ENCODE data around the gene CACNA1C.

CACNA1C gene

DNA sequence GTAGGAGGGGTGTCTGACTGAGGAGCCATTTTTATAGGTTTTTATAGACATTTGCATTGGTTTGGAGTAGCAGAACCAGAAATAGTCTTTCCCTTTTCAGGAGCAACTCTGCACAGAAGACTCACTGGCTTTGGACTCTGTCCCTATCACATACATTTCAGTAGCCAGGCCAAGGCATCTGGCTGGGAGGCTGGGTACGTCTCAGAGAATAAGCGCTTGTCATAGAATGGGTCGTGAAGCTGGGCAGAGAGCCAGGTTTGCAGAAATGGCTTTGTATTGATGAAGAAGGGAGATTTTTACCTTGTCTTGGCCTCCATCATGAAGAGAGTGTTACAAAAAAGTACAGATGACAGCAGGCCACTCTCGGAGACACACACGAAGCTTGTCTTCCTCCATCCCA, 98.6 kb downstream of the CACNA1C start:
- ATAC-seq (ENCODE audit: insufficient read depth, low read depth), result no peak
- no peaks in the 10 kb centered on the region for H3K9me3 ChIP-seq (ENCODE audit: insufficient read depth, low read length, severe bottlenecking)
- H3K4me1 ChIP-seq (ENCODE audit: insufficient read depth, low read length), result no peaks in the 10 kb centered on the region
- H3K79me2 ChIP-seq (ENCODE audit: insufficient read depth, low read length), result no peaks in the 10 kb centered on the region
- H3K4me2 ChIP-seq (ENCODE audit: insufficient read depth, low read length), result no peak overlapping the region
- peaks cover 23% of the 10 kb centered on the region for H3K27me3 ChIP-seq (ENCODE audit: insufficient read depth, low read length, poor library complexity)
- no peak for TF ChIP-seq EZH2 (IDR thresholded peaks at IDR 0.05; ENCODE audit: borderline replicate concordance, low read depth, low read length, severe bottlenecking)
- TF ChIP-seq, protein P1, sequence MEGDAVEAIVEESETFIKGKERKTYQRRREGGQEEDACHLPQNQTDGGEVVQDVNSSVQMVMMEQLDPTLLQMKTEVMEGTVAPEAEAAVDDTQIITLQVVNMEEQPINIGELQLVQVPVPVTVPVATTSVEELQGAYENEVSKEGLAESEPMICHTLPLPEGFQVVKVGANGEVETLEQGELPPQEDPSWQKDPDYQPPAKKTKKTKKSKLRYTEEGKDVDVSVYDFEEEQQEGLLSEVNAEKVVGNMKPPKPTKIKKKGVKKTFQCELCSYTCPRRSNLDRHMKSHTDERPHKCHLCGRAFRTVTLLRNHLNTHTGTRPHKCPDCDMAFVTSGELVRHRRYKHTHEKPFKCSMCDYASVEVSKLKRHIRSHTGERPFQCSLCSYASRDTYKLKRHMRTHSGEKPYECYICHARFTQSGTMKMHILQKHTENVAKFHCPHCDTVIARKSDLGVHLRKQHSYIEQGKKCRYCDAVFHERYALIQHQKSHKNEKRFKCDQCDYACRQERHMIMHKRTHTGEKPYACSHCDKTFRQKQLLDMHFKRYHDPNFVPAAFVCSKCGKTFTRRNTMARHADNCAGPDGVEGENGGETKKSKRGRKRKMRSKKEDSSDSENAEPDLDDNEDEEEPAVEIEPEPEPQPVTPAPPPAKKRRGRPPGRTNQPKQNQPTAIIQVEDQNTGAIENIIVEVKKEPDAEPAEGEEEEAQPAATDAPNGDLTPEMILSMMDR (IDR thresholded peaks at IDR 0.05; ENCODE audit: borderline replicate concordance, extremely low read depth, low read length, poor library complexity, severe bottlenecking), result no peak
- H3K36me3 ChIP-seq (ENCODE audit: insufficient read depth, low read length), result no peaks in the 10 kb centered on the region
- no peak overlapping the region for H3K9ac ChIP-seq (ENCODE audit: low read depth, low read length)
- no peak overlapping the region for H3K27ac ChIP-seq (ENCODE audit: low read length)
- H3K4me3 ChIP-seq (ENCODE audit: low read depth in 1 of 2, low read length in 2 of 2), result no peak overlapping the region
- H2AFZ ChIP-seq (ENCODE audit: low read depth, low read length), result no peak overlapping the region
- no peak for DNase-seq
- no peaks in the 10 kb centered on the region for H4K20me1 ChIP-seq (ENCODE audit: insufficient read depth, low read length)

DNA sequence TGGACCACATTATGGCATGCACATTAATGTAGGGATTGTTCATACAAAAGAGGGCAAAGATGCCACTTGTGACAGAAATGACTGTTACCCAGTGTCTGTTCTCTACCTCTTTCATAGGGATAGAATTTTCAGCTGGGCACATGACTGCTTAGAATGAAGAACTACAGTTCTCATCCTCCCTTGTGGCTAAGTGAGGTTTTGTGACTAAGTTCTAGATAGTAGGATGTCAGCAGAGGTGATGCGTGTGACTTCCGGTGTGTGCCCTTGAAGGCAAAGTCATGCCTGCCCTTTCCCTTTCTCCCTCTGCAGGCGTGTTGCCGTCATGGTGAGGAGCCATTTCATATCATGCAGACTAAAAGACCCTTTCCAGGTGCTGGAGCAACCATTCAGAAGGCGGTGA, 99.3 kb downstream of the CACNA1C start:
- Histone ChIP-seq H2AFZ (ENCODE audit: low read depth, low read length) (no peak overlapping the region), H3K9me3 (ENCODE audit: insufficient read depth, low read length, severe bottlenecking) (no peaks in the 10 kb centered on the region), H3K4me3 (ENCODE audit: low read depth in 1 of 2, low read length in 2 of 2) (no peak overlapping the region), H3K36me3 (ENCODE audit: insufficient read depth, low read length) (no peaks in the 10 kb centered on the region), H4K20me1 (ENCODE audit: insufficient read depth, low read length) (no peaks in the 10 kb centered on the region), H3K4me2 (ENCODE audit: insufficient read depth, low read length) (no peak overlapping the region), H3K4me1 (ENCODE audit: insufficient read depth, low read length) (no peaks in the 10 kb centered on the region), H3K79me2 (ENCODE audit: insufficient read depth, low read length) (no peaks in the 10 kb centered on the region), H3K27me3 (ENCODE audit: insufficient read depth, low read length, poor library complexity) (peaks cover 24% of the 10 kb centered on the region), H3K9ac (ENCODE audit: low read depth, low read length) (no peak overlapping the region), H3K27ac (ENCODE audit: low read length) (no peak overlapping the region)
- no peak for TF ChIP-seq EZH2 (IDR thresholded peaks at IDR 0.05; ENCODE audit: borderline replicate concordance, low read depth, low read length, severe bottlenecking)
- TF ChIP-seq, protein P1 (IDR thresholded peaks at IDR 0.05; ENCODE audit: borderline replicate concordance, extremely low read depth, low read length, poor library complexity, severe bottlenecking), result no peak
- DNase-seq (no peak), ATAC-seq (ENCODE audit: insufficient read depth, low read depth) (no peak)

DNA sequence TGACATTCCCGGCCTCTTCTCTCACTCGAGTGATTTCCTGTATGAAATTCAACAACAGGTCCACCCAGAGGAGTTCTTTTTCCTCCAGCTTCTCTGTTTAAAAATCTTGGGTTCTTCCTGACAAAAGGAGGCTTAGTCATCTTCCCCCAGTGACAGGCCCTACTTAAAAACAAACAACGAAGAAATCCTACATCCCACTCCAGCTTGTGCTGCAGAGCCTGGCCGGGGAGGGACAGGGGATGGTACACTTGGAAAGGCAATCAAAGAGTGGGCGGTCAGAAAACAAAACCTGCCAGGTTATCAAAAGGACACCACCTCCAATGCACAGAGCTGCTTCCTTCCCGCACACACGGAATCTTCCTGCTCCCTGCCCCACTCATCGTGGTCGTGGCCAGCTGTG, 101.3 kb downstream of the CACNA1C start:
- H3K27me3 ChIP-seq (ENCODE audit: insufficient read depth, low read length, poor library complexity), result peaks cover 16% of the 10 kb centered on the region
- no peaks in the 10 kb centered on the region for H4K20me1 ChIP-seq (ENCODE audit: insufficient read depth, low read length)
- no peak for ATAC-seq (ENCODE audit: insufficient read depth, low read depth)
- H2AFZ ChIP-seq (ENCODE audit: low read depth, low read length), result no peak overlapping the region
- H3K9me3 ChIP-seq (ENCODE audit: insufficient read depth, low read length, severe bottlenecking), result no peaks in the 10 kb centered on the region
- no peak overlapping the region for H3K4me3 ChIP-seq (ENCODE audit: low read depth in 1 of 2, low read length in 2 of 2)
- TF ChIP-seq EZH2 (IDR thresholded peaks at IDR 0.05; ENCODE audit: borderline replicate concordance, low read depth, low read length, severe bottlenecking), result no peak
- TF ChIP-seq, protein P1 (IDR thresholded peaks at IDR 0.05; ENCODE audit: borderline replicate concordance, extremely low read depth, low read length, poor library complexity, severe bottlenecking), result no peak
- H3K36me3 ChIP-seq (ENCODE audit: insufficient read depth, low read length), result no peaks in the 10 kb centered on the region
- H3K4me2 ChIP-seq (ENCODE audit: insufficient read depth, low read length), result no peak overlapping the region
- H3K9ac ChIP-seq (ENCODE audit: low read depth, low read length), result no peak overlapping the region
- no peak overlapping the region for H3K27ac ChIP-seq (ENCODE audit: low read length)
- H3K4me1 ChIP-seq (ENCODE audit: insufficient read depth, low read length), result no peaks in the 10 kb centered on the region
- no peak for DNase-seq
- no peaks in the 10 kb centered on the region for H3K79me2 ChIP-seq (ENCODE audit: insufficient read depth, low read length)

DNA sequence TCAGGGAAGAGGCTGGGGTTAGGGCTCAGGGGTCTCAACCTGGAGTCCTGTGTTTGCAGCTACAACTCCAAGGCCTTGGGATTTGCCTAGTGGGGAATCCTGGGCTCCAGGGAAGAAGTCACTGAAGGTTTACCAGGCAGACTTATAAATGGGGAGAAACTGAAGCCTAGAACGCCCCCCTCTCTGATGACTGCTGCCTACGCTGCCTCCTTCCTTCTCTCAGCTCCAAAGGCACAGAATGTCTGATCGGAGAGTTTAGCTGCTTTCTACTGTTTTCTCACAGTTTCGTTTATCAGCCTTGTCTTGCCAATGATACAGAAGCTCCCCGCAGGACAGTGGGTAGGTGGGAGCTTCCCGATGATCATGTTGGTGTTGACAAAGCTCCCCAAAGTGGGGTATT, 101.7 kb downstream of the CACNA1C start:
- H3K27me3 ChIP-seq (ENCODE audit: insufficient read depth, low read length, poor library complexity), result peaks cover 13% of the 10 kb centered on the region
- no peak overlapping the region for H3K9ac ChIP-seq (ENCODE audit: low read depth, low read length)
- no peak overlapping the region for H2AFZ ChIP-seq (ENCODE audit: low read depth, low read length)
- no peak overlapping the region for H3K4me3 ChIP-seq (ENCODE audit: low read depth in 1 of 2, low read length in 2 of 2)
- no peak overlapping the region for H3K27ac ChIP-seq (ENCODE audit: low read length)
- DNase-seq (no peak), ATAC-seq (ENCODE audit: insufficient read depth, low read depth) (no peak)
- TF ChIP-seq, protein P1 (IDR thresholded peaks at IDR 0.05; ENCODE audit: borderline replicate concordance, extremely low read depth, low read length, poor library complexity, severe bottlenecking), result no peak
- no peak for TF ChIP-seq EZH2 (IDR thresholded peaks at IDR 0.05; ENCODE audit: borderline replicate concordance, low read depth, low read length, severe bottlenecking)
- no peaks in the 10 kb centered on the region for H3K9me3 ChIP-seq (ENCODE audit: insufficient read depth, low read length, severe bottlenecking)
- no peaks in the 10 kb centered on the region for H3K79me2 ChIP-seq (ENCODE audit: insufficient read depth, low read length)
- no peaks in the 10 kb centered on the region for H4K20me1 ChIP-seq (ENCODE audit: insufficient read depth, low read length)
- H3K4me2 ChIP-seq (ENCODE audit: insufficient read depth, low read length), result no peak overlapping the region
- no peaks in the 10 kb centered on the region for H3K4me1 ChIP-seq (ENCODE audit: insufficient read depth, low read length)
- H3K36me3 ChIP-seq (ENCODE audit: insufficient read depth, low read length), result no peaks in the 10 kb centered on the region

Data from DND-41 (cell line).